HepG2 (cell line): ENCODE results near the gene AP3M1. TPM values are rescaled to one million over a fixed set of nuclear protein-coding genes. Genes with fewer than 3 reads are reported as not detected.

Experiments
- AKAP8 ChIP-seq: sonication (generic); formaldehyde crosslinking; IDR thresholded peaks from 2 replicates; pipeline ENCODE4 v1.5.1; 2020; ENCODE audit warnings: mild to moderate bottlenecking, missing genetic modification reagents
- MTF2 ChIP-seq: sonication (generic); formaldehyde crosslinking; IDR thresholded peaks from 2 replicates; pipeline ENCODE4 v1.5.0; 2020; ENCODE audit warnings: missing genetic modification reagents, borderline replicate concordance
- RFXANK ChIP-seq: IDR thresholded peaks from 2 replicates; pipeline ENCODE4 v1.6.1; 2016
- SPEN ChIP-seq: sonication (generic); formaldehyde crosslinking; IDR thresholded peaks from 2 replicates; pipeline ENCODE4 v1.5.1; 2020; ENCODE audit warnings: low read depth, mild to moderate bottlenecking, missing genetic modification reagents
- TBL1XR1 ChIP-seq: fragments of 150-350 bp; IDR thresholded peaks from 2 replicates; pipeline ENCODE4 v1.6.1; 2014; ENCODE audit warnings: borderline replicate concordance, low read length; ENCODE audit not compliant: partially characterized antibody
- U2AF1 ChIP-seq: fragments of 200-400 bp; formaldehyde crosslinking; optimal IDR thresholded peaks from 2 replicates; pipeline ENCODE3; 2017; ENCODE audit warnings: mild to moderate bottlenecking, low read depth, low read length
- ZNF530 ChIP-seq: sonication (generic); formaldehyde crosslinking; IDR thresholded peaks from 2 replicates; pipeline ENCODE4 v1.5.0; 2020; ENCODE audit warnings: low read depth, mild to moderate bottlenecking, missing genetic modification reagents
- polyA plus RNA-seq, 8 experiments: library from polyadenylated mRNA; depleted of rRNA in 3 of 8; stranded (reverse) in 7 of 8; unstranded in 1 of 8; fragments of >200 nt; fragmentation: Illumina TruSeq in 4 of 8; extraction: Trizol in 4 of 8; gene quantifications; 2 replicates each; pipeline versions ENCODE4 v1.2.1 to v1.2.3, GENCODE V29; 2011 to 2016; ENCODE audit warnings: low read depth in 4 of 8, missing spikeins in 1 of 8, mixed read lengths in 1 of 8; ENCODE audit not compliant: insufficient read depth in 1 of 8
- total RNA-seq, 5 experiments: library from RNA; depleted of rRNA; stranded (reverse); fragments of >200 nt; fragmentation: Illumina TruSeq; extraction: Trizol; gene quantifications; 2 replicates each; pipeline ENCODE4 v1.2.3, GENCODE V29; 2016; ENCODE audit warnings: low read depth in 1 of 5
- TF ChIP-seq, protein P1 (sequence below): sonication (generic); formaldehyde crosslinking; IDR thresholded peaks from 2 replicates; pipeline ENCODE4 v1.4.0; 2020; ENCODE audit warnings: missing genetic modification reagents
- TF ChIP-seq, protein P2 (sequence below): IDR thresholded peaks from 2 replicates; pipeline ENCODE4 v1.6.1; 2016; ENCODE audit warnings: low read depth, control low read depth
- TF ChIP-seq, protein P3 (sequence below): sonication (generic); formaldehyde crosslinking; IDR thresholded peaks from 2 replicates; pipeline ENCODE4 v1.5.0; 2020; ENCODE audit warnings: missing genetic modification reagents
- TF ChIP-seq, protein P4 (sequence below): sonication (generic); formaldehyde crosslinking; IDR thresholded peaks from 2 replicates; pipeline ENCODE4 v1.4.0; 2020; ENCODE audit warnings: mild to moderate bottlenecking, missing genetic modification reagents, borderline replicate concordance
- TF ChIP-seq, protein P5 (sequence below): IDR thresholded peaks from 2 replicates; pipeline ENCODE4 v1.6.1; 2016; ENCODE audit warnings: missing compliant biosample characterization, missing genetic modification reagents, borderline replicate concordance
- TF ChIP-seq, protein P6 (sequence below): sonication (generic); formaldehyde crosslinking; IDR thresholded peaks from 2 replicates; pipeline ENCODE4 v1.4.0; 2020; ENCODE audit warnings: missing genetic modification reagents

Gene AP3M1
- total and polyA plus RNA-seq, 2 of the 13 experiments (the other 11 are each of a cell fraction or from before 2014, with no cell fraction given): 29.0 to 31.6 TPM

DNA sequence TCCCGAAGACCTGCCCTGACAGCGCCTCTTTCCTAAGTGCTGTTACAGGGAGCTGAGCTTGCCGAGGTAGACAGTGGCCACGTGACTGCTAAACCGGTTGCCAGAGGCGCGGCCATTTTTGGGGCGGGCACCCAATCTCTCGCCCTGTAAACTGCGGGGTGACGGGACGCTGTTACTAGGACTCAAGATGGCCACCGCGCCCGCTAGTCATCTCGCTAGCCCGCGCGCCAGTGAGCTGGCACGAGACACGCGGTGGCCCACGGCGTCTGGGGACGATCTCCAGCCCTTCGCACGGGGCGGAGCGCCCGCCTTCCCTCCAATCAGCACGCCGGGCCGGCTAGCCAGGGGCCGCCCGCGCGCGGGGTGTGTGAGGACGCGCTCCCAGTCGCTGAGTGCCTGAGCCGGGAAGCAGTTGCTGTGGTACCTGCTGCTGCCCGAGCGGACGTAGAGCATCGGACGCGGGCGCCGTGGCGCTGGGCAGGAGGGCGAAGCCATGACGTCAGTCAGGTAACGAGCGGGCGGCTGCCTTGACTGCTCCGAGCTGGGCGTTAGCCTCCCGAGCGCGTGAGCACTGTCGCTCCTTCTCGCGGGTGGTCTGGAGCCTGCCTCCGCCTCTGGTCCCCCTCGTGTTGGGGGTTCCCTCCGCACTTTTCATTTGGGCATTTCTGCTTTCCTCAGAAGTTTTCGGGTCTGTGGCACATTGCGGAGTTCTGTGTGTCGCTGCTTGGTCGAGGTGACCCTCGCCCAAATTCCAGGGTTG, 25.9 kb upstream of the AP3M1 start (continued):
- TF ChIP-seq, protein P1, sequence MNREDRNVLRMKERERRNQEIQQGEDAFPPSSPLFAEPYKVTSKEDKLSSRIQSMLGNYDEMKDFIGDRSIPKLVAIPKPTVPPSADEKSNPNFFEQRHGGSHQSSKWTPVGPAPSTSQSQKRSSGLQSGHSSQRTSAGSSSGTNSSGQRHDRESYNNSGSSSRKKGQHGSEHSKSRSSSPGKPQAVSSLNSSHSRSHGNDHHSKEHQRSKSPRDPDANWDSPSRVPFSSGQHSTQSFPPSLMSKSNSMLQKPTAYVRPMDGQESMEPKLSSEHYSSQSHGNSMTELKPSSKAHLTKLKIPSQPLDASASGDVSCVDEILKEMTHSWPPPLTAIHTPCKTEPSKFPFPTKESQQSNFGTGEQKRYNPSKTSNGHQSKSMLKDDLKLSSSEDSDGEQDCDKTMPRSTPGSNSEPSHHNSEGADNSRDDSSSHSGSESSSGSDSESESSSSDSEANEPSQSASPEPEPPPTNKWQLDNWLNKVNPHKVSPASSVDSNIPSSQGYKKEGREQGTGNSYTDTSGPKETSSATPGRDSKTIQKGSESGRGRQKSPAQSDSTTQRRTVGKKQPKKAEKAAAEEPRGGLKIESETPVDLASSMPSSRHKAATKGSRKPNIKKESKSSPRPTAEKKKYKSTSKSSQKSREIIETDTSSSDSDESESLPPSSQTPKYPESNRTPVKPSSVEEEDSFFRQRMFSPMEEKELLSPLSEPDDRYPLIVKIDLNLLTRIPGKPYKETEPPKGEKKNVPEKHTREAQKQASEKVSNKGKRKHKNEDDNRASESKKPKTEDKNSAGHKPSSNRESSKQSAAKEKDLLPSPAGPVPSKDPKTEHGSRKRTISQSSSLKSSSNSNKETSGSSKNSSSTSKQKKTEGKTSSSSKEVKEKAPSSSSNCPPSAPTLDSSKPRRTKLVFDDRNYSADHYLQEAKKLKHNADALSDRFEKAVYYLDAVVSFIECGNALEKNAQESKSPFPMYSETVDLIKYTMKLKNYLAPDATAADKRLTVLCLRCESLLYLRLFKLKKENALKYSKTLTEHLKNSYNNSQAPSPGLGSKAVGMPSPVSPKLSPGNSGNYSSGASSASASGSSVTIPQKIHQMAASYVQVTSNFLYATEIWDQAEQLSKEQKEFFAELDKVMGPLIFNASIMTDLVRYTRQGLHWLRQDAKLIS (CRISPR knock-in tag): peak; percentile 59; the same call in 1 of the 2 replicates
- TF ChIP-seq TBL1XR1 (peak; percentile 59), SPEN (peak; percentile 68), MTF2 (CRISPR knock-in tag) (no peak), AKAP8 (CRISPR knock-in tag) (peak; percentile 94), U2AF1 (peak; percentile 41), ZNF530 (CRISPR knock-in tag) (no peak), RFXANK (CRISPR knock-in tag) (no peak)
- TF ChIP-seq, protein P2, sequence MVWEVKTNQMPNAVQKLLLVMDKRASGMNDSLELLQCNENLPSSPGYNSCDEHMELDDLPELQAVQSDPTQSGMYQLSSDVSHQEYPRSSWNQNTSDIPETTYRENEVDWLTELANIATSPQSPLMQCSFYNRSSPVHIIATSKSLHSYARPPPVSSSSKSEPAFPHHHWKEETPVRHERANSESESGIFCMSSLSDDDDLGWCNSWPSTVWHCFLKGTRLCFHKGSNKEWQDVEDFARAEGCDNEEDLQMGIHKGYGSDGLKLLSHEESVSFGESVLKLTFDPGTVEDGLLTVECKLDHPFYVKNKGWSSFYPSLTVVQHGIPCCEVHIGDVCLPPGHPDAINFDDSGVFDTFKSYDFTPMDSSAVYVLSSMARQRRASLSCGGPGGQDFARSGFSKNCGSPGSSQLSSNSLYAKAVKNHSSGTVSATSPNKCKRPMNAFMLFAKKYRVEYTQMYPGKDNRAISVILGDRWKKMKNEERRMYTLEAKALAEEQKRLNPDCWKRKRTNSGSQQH: 0 out of 2 replicates have a peak, but pooled peaks have one; percentile 12
- TF ChIP-seq, protein P3, sequence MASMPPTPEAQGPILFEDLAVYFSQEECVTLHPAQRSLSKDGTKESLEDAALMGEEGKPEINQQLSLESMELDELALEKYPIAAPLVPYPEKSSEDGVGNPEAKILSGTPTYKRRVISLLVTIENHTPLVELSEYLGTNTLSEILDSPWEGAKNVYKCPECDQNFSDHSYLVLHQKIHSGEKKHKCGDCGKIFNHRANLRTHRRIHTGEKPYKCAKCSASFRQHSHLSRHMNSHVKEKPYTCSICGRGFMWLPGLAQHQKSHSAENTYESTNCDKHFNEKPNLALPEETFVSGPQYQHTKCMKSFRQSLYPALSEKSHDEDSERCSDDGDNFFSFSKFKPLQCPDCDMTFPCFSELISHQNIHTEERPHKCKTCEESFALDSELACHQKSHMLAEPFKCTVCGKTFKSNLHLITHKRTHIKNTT: no peak
- TF ChIP-seq, protein P4, sequence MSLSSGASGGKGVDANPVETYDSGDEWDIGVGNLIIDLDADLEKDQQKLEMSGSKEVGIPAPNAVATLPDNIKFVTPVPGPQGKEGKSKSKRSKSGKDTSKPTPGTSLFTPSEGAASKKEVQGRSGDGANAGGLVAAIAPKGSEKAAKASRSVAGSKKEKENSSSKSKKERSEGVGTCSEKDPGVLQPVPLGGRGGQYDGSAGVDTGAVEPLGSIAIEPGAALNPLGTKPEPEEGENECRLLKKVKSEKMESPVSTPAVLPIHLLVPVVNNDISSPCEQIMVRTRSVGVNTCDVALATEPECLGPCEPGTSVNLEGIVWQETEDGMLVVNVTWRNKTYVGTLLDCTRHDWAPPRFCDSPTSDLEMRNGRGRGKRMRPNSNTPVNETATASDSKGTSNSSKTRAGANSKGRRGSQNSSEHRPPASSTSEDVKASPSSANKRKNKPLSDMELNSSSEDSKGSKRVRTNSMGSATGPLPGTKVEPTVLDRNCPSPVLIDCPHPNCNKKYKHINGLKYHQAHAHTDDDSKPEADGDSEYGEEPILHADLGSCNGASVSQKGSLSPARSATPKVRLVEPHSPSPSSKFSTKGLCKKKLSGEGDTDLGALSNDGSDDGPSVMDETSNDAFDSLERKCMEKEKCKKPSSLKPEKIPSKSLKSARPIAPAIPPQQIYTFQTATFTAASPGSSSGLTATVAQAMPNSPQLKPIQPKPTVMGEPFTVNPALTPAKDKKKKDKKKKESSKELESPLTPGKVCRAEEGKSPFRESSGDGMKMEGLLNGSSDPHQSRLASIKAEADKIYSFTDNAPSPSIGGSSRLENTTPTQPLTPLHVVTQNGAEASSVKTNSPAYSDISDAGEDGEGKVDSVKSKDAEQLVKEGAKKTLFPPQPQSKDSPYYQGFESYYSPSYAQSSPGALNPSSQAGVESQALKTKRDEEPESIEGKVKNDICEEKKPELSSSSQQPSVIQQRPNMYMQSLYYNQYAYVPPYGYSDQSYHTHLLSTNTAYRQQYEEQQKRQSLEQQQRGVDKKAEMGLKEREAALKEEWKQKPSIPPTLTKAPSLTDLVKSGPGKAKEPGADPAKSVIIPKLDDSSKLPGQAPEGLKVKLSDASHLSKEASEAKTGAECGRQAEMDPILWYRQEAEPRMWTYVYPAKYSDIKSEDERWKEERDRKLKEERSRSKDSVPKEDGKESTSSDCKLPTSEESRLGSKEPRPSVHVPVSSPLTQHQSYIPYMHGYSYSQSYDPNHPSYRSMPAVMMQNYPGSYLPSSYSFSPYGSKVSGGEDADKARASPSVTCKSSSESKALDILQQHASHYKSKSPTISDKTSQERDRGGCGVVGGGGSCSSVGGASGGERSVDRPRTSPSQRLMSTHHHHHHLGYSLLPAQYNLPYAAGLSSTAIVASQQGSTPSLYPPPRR (CRISPR knock-in tag): peak; percentile 55; the same call in 1 of the 2 replicates
- TF ChIP-seq, protein P5, sequence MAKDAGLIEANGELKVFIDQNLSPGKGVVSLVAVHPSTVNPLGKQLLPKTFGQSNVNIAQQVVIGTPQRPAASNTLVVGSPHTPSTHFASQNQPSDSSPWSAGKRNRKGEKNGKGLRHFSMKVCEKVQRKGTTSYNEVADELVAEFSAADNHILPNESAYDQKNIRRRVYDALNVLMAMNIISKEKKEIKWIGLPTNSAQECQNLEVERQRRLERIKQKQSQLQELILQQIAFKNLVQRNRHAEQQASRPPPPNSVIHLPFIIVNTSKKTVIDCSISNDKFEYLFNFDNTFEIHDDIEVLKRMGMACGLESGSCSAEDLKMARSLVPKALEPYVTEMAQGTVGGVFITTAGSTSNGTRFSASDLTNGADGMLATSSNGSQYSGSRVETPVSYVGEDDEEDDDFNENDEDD (CRISPR knock-in tag): peak; percentile 92; the same call in 1 of the 2 replicates
- TF ChIP-seq, protein P6, sequence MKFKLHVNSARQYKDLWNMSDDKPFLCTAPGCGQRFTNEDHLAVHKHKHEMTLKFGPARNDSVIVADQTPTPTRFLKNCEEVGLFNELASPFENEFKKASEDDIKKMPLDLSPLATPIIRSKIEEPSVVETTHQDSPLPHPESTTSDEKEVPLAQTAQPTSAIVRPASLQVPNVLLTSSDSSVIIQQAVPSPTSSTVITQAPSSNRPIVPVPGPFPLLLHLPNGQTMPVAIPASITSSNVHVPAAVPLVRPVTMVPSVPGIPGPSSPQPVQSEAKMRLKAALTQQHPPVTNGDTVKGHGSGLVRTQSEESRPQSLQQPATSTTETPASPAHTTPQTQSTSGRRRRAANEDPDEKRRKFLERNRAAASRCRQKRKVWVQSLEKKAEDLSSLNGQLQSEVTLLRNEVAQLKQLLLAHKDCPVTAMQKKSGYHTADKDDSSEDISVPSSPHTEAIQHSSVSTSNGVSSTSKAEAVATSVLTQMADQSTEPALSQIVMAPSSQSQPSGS (CRISPR knock-in tag): peak; percentile 77
